ENCODE measurements around the gene CXXC1.
A peak's percentile ranks its signal among the peaks of the same experiment; 100 is the strongest.
"Not testable (repeated sequence)": the region's sequence is repeated elsewhere in the genome, so short reads cannot be mapped to it uniquely, and the experiment has no call there.

The CXXC1 gene

DNA sequence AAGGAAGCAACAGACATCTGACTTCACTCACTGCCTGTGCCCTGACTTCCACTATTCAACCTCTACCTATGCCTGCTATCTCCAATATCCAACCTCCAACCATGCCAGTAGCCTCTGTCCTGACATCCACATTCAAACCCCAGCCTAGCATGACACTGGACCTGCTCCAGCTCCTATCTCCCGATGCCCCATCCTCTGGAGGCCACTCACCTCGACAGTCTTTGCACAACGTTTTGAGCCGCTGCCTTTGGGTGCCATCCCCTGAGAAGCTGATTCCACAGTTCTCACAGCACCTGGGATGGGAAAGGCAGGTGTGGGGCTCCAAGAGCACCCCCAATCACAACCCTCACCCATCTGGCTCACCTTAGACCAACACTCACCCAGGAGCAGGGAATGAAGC lies 11.0 kb downstream of the CXXC1 start:
- no peak for DNase-seq (ENCODE audit: extremely low read depth in 1 of 2, low read depth in 1 of 2)

DNA sequence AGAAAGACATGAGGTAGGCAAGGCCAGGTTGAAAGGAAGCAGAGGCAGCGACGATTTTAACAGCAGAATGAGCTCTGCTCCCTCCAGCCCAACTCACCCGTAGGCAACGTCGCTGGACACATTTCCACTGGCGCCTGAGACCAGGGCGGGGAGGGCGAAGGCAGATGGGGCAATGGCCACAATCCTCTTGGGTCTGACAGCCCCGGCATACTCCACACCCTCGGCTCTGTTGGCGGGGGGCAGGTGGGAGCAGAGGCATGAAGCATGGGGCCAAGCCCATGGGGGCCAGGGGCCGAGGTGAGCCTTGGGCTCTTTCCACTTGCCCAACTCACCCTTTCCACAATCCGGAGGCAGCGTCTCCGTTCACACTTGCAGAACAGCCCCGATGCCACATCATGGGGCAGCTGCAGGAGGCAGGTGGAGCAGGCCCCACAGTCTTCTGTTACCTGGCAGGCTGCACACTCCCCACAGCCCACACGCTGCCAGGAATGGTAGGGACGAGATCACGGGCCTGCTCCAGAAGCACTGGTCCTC lies 11.9 kb downstream of the CXXC1 start:
- no peak for DNase-seq (ENCODE audit: extremely low read depth in 1 of 2, low read depth in 1 of 2)

DNA sequence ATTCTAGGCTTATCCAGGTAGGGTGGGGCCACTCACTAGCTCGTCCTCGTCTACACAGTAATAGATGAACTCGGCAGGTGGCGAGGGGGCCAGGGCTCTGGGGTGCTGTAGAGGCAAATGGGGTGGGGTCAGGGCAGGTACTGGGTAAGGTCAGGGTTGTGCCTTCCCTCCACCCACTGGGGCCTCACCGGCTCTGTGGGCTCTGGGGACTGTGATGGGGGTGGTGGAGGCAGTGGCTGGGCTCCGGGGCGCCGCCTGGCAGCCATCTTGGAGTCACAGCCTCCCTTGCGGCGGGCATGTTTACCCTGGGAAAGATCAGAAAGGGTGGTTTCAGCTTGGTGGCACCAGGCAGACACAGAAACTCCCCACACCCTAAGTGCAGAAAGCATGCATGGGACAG lies 12.6 kb downstream of the CXXC1 start:
- DNase-seq (ENCODE audit: extremely low read depth in 1 of 2, low read depth in 1 of 2), result no peak

DNA sequence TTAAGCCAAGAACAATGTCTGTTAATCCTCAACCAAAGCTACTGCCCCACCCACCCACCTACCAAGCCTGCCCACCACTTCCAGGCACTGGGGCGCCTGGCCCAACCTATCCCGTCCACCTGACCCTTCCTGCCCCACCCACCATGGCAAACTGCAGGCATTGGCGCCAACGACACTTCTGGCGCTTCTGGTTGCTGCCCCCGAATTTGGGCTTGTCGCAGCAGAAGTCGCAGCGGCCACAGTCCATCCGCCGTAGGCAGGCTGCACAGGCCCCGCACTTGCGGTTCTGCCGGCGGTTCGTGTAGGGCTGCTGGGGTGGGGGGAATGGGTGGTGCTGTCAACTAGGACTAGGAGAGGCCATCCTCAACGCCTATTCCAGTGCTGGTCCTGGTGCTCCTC lies 13.4 kb downstream of the CXXC1 start:
- DNase-seq (ENCODE audit: extremely low read depth in 1 of 2, low read depth in 1 of 2), result no peak

DNA sequence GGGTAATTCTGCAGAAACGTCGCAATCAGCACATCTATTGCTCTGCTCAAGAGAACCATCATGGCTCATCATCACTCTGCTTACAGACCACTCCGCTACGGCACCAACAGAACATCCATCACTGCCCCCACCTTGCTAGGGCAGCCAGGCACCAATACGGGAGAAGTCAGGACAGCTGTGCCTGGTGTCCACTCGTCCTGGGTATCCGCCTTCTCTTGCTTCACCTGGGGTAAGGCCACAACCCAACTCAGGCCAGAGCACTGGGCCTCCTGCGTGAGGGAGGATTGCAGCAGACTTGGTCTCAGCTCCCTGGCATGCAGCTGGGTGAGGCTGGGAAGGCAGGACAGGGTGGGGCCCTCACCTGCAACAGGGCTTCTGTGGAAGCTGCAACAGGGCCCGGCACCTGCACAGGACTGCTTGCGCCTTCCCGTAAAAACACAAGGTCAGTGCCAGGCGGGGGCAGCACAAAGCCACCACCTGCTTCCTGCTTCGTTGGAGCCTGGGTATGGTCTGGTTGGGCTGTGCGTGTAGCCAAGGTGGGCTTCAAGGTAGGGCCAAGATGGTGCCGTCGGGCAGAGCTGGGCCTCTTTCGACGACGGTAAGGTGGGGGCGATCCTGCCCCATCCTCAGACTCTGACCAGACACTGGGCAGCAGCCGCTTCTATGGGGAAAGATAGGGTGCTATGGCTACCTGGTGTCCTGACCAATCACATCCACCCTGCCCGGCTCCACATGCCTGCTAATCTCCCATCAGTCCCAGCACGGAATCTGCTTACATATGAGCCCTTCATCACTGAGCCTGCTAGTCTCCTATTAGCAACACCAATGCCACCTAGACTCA lies 14.1 kb downstream of the CXXC1 start:
- DNase-seq (ENCODE audit: extremely low read depth in 1 of 2, low read depth in 1 of 2), result no peak

DNA sequence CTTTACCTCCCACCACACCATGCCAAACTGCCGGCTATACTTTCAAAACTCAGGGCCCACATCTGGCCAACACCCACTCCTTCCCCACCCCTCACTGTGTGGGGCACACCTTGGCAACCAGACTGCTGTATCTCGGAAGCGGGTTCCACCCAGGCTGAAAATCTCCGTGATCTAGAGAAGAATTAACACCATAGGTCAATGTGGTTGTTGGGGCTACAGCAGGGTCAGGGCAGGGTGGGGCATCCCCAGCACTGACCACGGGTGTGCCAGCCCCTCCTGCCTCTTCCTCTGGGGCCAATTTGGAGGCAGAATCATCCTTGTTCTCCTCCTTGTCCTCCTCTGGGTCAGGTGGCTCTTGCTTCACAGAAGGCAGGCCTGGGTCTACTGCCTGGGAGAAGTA lies 14.9 kb downstream of the CXXC1 start:
- no peak for DNase-seq (ENCODE audit: extremely low read depth in 1 of 2, low read depth in 1 of 2)

DNA sequence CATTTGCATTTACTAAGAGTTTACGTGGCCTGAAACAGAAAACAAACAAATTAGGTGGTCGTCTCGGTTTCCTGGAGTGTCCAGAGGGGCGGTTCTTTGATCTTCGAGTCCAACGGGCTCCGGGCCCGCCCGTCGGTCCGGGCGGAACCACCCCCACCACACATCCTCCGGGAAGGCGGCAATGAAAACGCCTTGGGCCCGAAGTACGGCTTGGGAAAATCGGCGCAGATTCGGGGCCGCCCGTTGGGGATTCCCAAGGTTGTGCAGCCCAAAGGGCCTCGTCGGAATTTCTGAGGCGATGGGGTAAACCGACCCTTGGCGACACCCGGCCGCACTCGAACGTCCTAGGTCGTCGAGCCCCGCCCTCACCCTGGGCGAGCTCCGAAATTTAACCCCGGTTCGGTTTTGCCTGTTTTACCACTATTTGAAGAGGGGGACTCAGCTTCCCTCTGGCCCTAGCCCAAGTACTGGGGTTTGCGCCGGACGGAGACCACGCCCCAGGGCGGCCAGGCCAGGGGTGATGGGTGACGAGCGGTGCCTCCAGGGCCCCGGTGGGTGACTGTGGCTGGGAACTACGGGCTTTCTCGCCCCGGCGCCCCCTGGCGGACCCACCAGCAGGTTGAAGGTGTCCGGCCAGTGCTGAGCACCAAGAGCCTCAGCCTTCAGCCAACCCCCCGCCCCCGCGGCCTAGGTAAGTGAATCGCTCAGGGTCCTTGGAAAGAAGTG lies 19.3 kb downstream of the CXXC1 start:
- DNase-seq (ENCODE audit: extremely low read depth in 1 of 2, low read depth in 1 of 2), result peak; percentile 71 to 79

DNA sequence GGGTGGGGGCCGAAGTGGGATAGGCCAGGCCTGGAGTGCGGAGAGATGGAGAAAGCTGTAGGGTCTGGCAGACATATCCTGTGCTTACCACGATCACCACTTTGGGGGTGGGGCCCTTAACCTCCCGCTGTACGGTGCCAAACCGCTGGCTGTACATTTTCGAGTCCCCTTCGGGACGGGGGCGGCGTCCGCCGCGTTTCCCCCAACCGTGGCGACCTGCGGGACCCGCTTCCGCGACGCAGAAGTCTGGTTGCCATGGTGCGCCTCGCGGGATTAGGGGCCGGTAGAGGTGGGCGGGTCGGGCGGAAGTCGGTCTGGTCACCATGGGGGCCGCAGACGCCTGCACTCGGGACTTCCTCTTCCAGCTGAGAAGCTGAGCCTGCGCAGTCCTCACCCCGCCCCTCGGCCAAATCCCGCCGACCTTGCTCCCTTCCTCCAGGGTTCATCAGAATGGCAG lies 21.2 kb downstream of the CXXC1 start, which contains the start of gene CFAP53:
Gene CFAP53 (minus strand): TSS at position 248 of the 457 bp plus-strand sequence. CDS start 91 bp downstream, at position 157.
- peak; percentile 79 to 89 for DNase-seq (ENCODE audit: extremely low read depth in 1 of 2, low read depth in 1 of 2)

DNA sequence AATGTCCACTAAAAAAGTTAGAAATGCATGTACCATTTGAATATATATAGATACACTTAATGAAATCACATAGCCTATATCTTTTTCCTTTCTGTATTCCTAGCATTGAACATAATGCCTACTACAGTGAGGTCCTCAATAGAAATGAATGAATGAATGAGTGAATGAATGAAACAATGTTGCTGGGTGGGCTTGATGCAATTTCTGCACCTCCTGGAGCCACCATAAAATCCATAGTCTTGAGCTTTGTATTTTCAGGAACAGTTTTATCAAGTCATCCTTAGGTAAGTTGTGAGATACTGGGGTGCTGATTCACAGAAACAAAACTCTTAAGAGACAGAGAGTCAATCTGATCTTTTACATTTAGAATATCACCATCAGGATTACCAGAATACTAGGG lies 24.5 kb downstream of the CXXC1 start:
- no peak for DNase-seq (ENCODE audit: extremely low read depth in 1 of 2, low read depth in 1 of 2)

DNA sequence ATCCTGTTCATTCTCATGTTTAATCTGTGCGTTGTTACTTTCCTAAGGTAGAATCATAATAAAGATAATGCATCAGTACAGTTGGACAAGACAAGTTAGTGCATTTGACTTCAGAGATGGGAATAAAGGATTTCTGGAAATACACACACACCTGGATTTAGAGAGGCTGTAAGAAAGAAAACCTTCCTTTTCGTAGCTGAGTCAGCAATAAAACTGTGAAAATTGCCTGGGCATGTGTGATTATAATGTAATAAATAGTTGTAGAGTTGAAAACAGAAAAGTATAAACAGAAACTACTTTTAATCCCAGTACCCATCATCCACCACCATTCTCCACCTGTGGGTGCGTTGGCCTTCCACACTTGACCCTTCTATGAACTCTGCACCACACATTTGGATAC lies 36.6 kb downstream of the CXXC1 start:
- DNase-seq (ENCODE audit: extremely low read depth in 1 of 2, low read depth in 1 of 2), result no peak

DNA sequence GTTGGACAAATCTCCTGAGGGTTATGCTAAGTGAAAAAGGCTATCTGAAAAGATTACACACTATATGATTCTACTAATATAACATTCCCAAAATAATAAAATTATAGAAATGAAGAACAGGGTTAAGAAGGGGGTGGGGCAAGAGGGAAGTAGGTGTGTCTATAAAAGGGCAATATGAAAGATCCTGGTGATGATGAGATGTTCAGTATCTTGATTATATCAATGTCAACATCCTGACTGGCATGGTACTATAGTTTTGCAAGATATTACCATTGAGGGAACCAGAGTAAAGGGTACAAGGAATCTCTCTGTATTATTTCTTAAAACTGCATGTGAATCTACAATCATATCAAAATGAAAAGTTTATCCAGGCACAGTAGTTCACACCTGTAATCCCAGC lies 37.9 kb downstream of the CXXC1 start:
- no peak for DNase-seq (ENCODE audit: extremely low read depth in 1 of 2, low read depth in 1 of 2)

DNA sequence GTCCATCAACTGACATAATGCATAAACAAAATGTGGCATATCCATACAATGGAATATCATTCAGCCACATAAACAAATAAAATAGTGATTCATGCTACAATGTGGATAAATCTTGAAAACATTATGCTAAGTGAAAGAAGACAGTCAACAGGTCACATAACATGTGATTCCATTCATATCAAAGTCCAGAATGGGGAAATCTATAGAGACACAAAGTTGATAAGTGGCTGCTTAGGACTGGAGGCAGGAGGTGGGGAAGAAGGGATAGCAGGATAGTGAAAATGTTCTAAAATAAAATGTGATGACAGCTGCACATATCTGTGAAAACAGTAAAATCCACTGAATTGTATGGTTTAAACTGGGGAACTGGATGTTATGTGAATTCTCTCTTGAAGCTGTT lies 39.9 kb downstream of the CXXC1 start:
- DNase-seq (ENCODE audit: extremely low read depth in 1 of 2, low read depth in 1 of 2), result no peak

DNA sequence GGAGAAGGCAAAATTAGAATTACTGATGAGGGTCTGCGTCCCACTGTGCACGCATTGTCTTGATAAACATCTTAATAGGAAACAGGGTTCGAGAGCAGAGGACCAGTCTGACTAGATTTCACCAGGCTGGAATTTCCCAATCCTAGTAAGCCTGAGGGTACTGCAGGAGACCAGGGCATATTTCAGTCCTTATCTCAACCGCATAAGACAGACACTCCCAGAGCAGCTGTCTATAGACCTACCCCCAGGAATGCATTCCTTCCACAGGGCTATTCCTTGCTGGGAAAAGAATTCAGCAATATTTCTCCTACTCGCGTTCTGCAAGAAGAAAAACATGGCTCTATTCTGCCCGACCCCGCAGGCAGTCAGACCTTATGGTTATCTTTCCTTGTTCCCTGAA lies 45.7 kb downstream of the CXXC1 start:
- not testable (repeated sequence) for DNase-seq (ENCODE audit: extremely low read depth in 1 of 2, low read depth in 1 of 2)

DNA sequence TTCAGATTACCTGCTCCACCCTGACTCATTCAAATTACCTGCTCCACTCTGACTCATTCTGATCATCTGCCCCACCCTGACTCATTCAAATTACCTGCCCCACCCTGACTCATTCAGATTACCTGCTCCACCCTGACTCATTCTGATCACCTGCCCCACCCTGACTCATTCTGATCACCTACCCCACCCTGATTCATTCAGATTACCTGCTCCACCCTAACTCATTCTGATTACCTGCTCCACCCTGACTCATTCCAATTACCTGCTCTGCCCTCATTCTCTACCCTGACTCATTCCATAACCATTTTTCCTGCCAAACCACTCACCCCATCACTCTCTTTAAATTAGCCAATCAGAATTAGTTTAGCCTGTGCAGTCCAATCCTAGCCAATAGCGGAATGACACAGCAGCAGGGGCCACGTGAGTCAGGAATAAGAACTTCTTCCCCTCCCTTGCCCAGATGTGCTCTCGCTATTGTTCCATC lies 47.4 kb downstream of the CXXC1 start:
- no peak for DNase-seq (ENCODE audit: extremely low read depth in 1 of 2, low read depth in 1 of 2)

DNA sequence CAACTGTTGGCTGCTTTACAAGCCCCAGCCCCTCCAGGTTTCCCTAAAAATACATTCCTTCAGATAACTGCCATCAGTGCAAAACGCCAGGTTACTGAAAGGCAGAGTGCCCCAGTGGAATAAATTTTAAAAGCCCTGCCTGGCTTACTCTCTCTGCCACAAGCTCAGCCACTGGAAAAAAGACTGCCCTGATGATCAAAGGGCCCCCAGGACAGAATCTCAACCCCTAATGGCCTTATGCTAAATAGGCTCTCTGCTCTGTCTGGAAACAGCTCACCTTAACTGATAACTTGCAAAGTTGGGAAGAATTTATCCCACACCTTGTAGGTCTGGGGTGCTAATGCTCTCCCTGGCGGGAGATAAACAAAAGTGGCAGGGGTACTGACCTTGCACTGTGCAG lies 55.1 kb downstream of the CXXC1 start:
- DNase-seq (ENCODE audit: extremely low read depth in 1 of 2, low read depth in 1 of 2), result no peak

Data from stimulated activated CD8-positive, alpha-beta memory T cell treated with anti-CD3 and anti-CD28 coated beads, Interleukin-7, amount 100 ng/mL, for 48 hours (primary cell).